Epithelial cell of prostate (primary cell): Measurements from ENCODE around the gene SRCIN1.
"Not testable (repeated sequence)": the region's sequence is repeated elsewhere in the genome, so short reads cannot be mapped to it uniquely, and the experiment has no call there.

Experiments used
- DNase-seq: peaks from one replicate; pipeline ENCODE4 v3.0.0-alpha.2; 2011; ENCODE audit warnings: low read depth, low spot score
- H3K27ac ChIP-seq: fragments of 450-650 bp; 2 replicates; pipeline ENCODE4 v1.5.1; 2017; ENCODE audit warnings: mild to moderate bottlenecking

SRCIN1 gene

GRCh38 chr17:38605841-38606645, at the start of gene SRCIN1:
Gene SRCIN1, minus strand, starts transcription at chr17:38605952. Its CDS starts 247 bp downstream, at chr17:38605705.
- DNase-seq, result no peak
- H3K27ac ChIP-seq, result no peak within 1 kb of the TSS

- DNase-seq, result no peak
- H3K27ac ChIP-seq, result no peak overlapping the region
These were observed 49.0 kb upstream of the SRCIN1 start for GRCh38 chr17:38654411-38655398.

GRCh38 chr17:38653679-38654078, 47.9 kb upstream of the SRCIN1 start:
- no peak for DNase-seq
- H3K27ac ChIP-seq, result no peak overlapping the region

GRCh38 chr17:38653230-38653629, 47.5 kb upstream of the SRCIN1 start:
- no peak for DNase-seq
- H3K27ac ChIP-seq, result no peak overlapping the region

GRCh38 chr17:38650653-38651173, 45.0 kb upstream of the SRCIN1 start:
- not testable (repeated sequence) for DNase-seq, H3K27ac ChIP-seq

GRCh38 chr17:38637951-38638350, 32.2 kb upstream of the SRCIN1 start:
- H3K27ac ChIP-seq, result no peak overlapping the region
- no peak for DNase-seq

DNA sequence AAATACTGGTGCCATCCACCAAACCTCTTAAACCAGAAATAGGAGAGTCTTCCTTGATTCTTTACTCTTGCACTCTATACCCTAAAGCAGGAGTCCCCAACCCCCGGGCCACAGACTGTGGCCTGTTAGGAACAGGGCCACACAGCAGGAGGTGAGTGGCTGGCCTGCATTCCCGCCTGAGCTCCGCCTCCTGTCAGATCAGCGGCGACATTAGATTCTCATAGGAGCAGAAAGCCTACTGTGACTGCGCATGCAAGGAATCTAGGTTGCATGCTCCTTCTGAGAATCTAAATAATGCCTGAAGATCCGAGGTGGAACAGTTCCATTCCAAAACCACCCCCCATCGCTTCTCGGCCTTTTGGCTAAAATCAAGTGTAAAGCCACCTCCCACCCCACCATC, 30.3 kb upstream of the SRCIN1 start:
- H3K27ac ChIP-seq, result no peak overlapping the region
- DNase-seq, result no peak

GRCh38 chr17:38632334-38632733, 26.6 kb upstream of the SRCIN1 start:
- DNase-seq, result no peak
- no peak overlapping the region for H3K27ac ChIP-seq

GRCh38 chr17:38628441-38628840, 22.7 kb upstream of the SRCIN1 start:
- no peak overlapping the region for H3K27ac ChIP-seq
- no peak for DNase-seq

- DNase-seq, result no peak
- no peak overlapping the region for H3K27ac ChIP-seq
These were observed 22.2 kb upstream of the SRCIN1 start for GRCh38 chr17:38627957-38628356.

GRCh38 chr17:38626606-38627226, 21.0 kb upstream of the SRCIN1 start:
- not testable (repeated sequence) for DNase-seq, H3K27ac ChIP-seq

- no peak for DNase-seq
- no peak overlapping the region for H3K27ac ChIP-seq
These were observed 19.7 kb upstream of the SRCIN1 start for GRCh38 chr17:38625482-38625881.

GRCh38 chr17:38624782-38625355, 19.1 kb upstream of the SRCIN1 start:
- not testable (repeated sequence) for H3K27ac ChIP-seq, DNase-seq

DNA sequence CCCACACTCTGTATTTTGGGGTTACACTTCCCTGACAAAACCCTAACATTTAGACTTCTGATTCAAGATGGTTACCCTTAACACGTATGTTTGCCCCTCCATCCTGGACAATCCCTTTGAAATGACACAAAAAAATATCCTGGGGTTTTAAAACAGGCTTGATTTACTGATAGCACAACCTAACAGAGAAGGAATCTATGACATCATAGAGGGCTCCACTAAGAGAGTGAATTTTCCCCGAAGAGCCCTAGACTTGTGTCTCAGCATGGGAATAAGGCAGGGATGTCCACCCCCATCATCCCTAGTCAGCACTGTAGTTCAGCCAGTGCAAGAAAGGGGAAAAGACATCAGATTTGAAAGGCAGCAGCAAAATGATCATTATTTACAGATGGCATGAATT, 15.8 kb upstream of the SRCIN1 start:
- no peak overlapping the region for H3K27ac ChIP-seq
- DNase-seq, result no peak

DNA sequence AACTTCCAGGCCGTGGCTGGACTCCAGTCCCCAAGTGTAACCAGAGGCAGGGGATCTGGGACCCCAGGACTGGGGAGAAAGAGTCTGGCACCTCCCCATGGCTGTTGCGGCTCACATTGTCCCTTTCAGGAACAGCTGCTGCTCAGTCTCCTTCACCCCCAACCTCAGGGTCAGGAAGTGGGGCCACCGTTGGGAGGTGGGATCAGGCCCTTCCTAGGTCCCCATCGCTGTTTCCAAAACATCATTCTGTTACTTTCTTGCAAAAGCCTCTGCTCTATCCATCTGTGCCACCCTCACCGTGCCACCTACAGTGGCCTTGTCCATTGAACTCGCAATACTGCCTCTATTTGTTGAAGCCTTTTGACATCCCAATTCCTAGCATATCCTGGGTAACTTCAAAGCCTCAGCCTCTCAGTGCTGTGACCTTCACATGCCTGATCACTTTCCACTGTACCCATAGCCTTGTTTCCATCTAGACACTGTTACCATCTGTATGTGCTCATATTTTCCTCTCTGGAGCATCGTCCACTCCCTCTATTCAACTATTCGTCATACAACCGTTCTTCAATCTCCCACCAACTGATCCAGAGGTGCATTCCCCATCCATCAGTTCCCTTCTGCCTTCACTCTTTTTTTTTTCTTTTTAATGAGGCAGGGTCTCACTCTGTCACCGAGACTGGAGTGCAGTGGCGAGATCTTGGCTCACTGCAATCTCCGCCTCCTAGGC, 15.0 kb upstream of the SRCIN1 start:
- H3K27ac ChIP-seq, result no peak overlapping the region
- DNase-seq, result no peak

GRCh38 chr17:38619937-38620550, 14.3 kb upstream of the SRCIN1 start:
- H3K27ac ChIP-seq, result no peak overlapping the region
- no peak for DNase-seq

GRCh38 chr17:38619451-38619795, 13.7 kb upstream of the SRCIN1 start:
- H3K27ac ChIP-seq, result no peak overlapping the region
- DNase-seq, result no peak

DNA sequence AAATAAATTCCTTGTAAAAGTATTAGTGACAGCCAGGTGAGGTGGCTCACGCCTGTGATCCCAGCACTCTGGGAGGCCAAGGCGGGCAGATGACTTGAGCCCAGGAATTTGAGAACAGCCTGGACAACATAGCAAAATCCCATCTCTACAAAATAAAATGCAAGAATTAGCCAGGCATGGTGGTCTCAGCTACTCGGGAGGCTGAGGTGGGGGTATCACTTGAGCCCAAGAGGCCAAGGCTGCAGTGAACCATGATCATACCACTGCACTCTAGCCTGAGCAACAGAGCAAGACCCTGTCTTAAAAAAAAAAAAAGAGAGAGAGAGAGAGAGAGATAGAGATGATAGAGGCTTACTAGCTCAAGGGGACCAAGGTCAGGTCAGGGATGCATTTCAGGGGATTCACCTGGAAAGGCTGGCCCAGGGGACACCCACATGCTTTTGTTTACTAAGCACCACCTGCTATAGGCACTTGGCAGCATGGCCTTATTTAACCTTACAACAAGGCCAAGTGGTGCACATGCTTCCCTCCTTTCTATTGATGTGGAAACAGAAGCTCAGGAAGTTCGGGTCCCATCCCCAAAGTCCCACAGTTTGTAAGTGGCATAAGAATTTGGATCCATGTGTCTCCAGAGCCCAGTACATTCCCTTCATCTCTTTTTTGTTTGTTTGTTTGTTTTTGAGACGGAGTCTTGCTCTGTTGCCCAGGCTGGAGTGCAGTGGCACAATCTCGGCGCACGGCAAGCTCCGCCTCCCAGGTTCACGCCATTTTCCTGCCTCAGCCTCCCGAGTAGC, 12.4 kb upstream of the SRCIN1 start:
- DNase-seq, result no peak
- no peak overlapping the region for H3K27ac ChIP-seq
